Measurements from ENCODE around the gene HJV. TPM values are rescaled to one million over a fixed set of nuclear protein-coding genes. Genes with fewer than 3 reads are reported as not detected.
A peak's percentile ranks its signal among the peaks of the same experiment; 100 is the strongest.

The HJV gene
- total and polyA plus RNA-seq, 2 of the 8 experiments (the other 6 are each of a cell fraction or from before 2014, with no cell fraction given), result 0.32 to 0.70 TPM

GRCh38 chr1:146012703-146013558 lies 8.6 kb downstream of the HJV start:
- FAIRE-seq (no peak), DNase-seq (ENCODE audit: low read depth in 1 of 2, low spot score in 2 of 2) (no peak)
- no peak overlapping the region for H2BK20ac ChIP-seq (ENCODE audit: low read length)
- H3K9me3 ChIP-seq (ENCODE audit: insufficient read depth in 2 of 2, low read depth in 1 of 2, low read length in 1 of 2), result no peaks in the 10 kb centered on the region
- H4K20me1 ChIP-seq (replicated peaks in 1 of 2; ENCODE audit: control insufficient read depth in 1 of 2, insufficient read depth in 2 of 2, low read length in 2 of 2), result no peaks in the 10 kb centered on the region
- H4K5ac ChIP-seq (ENCODE audit: insufficient read length, low read depth, low read length), result no peak overlapping the region
- H4K91ac ChIP-seq (replicated peaks; ENCODE audit: insufficient read length, low read length), result no peak overlapping the region
- no peaks in the 10 kb centered on the region; the same call in 1 of the 2 replicates for H3K23me2 ChIP-seq (ENCODE audit: low read depth, low read length)
- H3K79me2 ChIP-seq (ENCODE audit: control insufficient read depth in 1 of 2, insufficient read depth in 2 of 2, low read length in 2 of 2), result no peaks in the 10 kb centered on the region
- no peak overlapping the region for H3K9ac ChIP-seq (replicated peaks in 1 of 4; ENCODE audit: extremely low read depth in 1 of 4, low read depth in 3 of 4, low read length in 3 of 4)
- H3K56ac ChIP-seq (replicated peaks; ENCODE audit: insufficient read length, low read depth, low read length), result no peak overlapping the region
- no peaks in the 10 kb centered on the region for H3K79me1 ChIP-seq (ENCODE audit: low read depth, low read length)
- no peak overlapping the region for H2AFZ ChIP-seq (ENCODE audit: low read length)
- H3K23ac ChIP-seq (ENCODE audit: insufficient read length), result no peak overlapping the region
- H2BK15ac ChIP-seq (ENCODE audit: low read length), result no peak overlapping the region
- ChIA-PET CTCF (ENCODE audit: partially characterized antibody) (interaction anchor here (0.6 to 7.3 kb wide), 12 partner anchors 15 to 167 kb away, joined by 3 to 152 read pairs (median 6); partner anchors contain the start of genes ITGA10, NUDT17 and PIAS3), POLR2A (ENCODE audit: partially characterized antibody) (interaction anchor here (1.0 to 1.6 kb wide), 3 partner anchors 16 to 39 kb away, joined by 3 to 7 read pairs (median 5); no protein-coding TSS in a partner anchor)
- H3K4me3 ChIP-seq (ENCODE audit: extremely low read depth in 1 of 4, insufficient read depth in 2 of 4, low read depth in 3 of 4, low read length in 4 of 4), result no peak overlapping the region
- H2BK5ac ChIP-seq (ENCODE audit: low read depth, low read length), result no peak overlapping the region
- TF ChIP-seq CTCF (IDR thresholded peaks at IDR 0.05; ENCODE audit: control extremely low read depth in 1 of 3, insufficient read depth in 1 of 3, low read depth in 1 of 3, low read length in 3 of 3) (peak in 2 of 3 experiments; percentile 65 to 72; a peak in 3 of 4 replicates), KDM4A (IDR thresholded peaks at IDR 0.05; ENCODE audit: low read depth, low read length, severe bottlenecking) (no peak), JUND (IDR thresholded peaks at IDR 0.05; ENCODE audit: low read length) (peak; percentile 37; the same call in 1 of the 2 replicates), RAD21 (IDR thresholded peaks at IDR 0.05 in 1 of 2, conservative IDR thresholded peaks at IDR 0.05 in 1 of 2; ENCODE audit: low read depth in 2 of 2, low read length in 2 of 2) (peak; percentile 87 to 91)
- 61% methylated on average over 4 of the region's 4 CpGs; no CpG with 5 or more reads in 1 of the 2 experiments for WGBS, 2 experiments (ENCODE audit: extremely low coverage in 1 of 2, insufficient coverage in 1 of 2, insufficient read length in 1 of 2, insufficient replicate concordance in 2 of 2, low coverage in 1 of 2, low lambda C conversion rate in 2 of 2, missing lambda C conversion rate in 1 of 2)
- peaks cover 0 to under 1% (median 0%) of the 10 kb centered on the region in 4 experiments; a peak in 1 of 7 replicates for H3K27me3 ChIP-seq (replicated peaks in 1 of 4; ENCODE audit: control insufficient read depth in 3 of 4, extremely low read depth in 1 of 4, insufficient read depth in 3 of 4, low read length in 3 of 4)
- H3K27ac ChIP-seq (ENCODE audit: low read depth, low read length), result no peak overlapping the region
- H4K8ac ChIP-seq (ENCODE audit: extremely low read depth, insufficient read depth, low read length), result no peak overlapping the region
- no peak overlapping the region for H3K18ac ChIP-seq (ENCODE audit: extremely low read depth, low read length)
- H3K4me1 ChIP-seq (replicated peaks in 1 of 4; ENCODE audit: control insufficient read depth in 3 of 4, insufficient read depth in 4 of 4, low read length in 3 of 4), result no peaks in the 10 kb centered on the region; a peak in 1 of 7 replicates
- H3K4me2 ChIP-seq (ENCODE audit: insufficient read depth in 1 of 2, low read depth in 2 of 2, low read length in 2 of 2), result no peak overlapping the region
- H2AK5ac ChIP-seq (ENCODE audit: low read depth, low read length), result no peak overlapping the region
- no peak overlapping the region for H2BK12ac ChIP-seq (ENCODE audit: low read depth, low read length)
- no peaks in the 10 kb centered on the region for H3K36me3 ChIP-seq (ENCODE audit: control insufficient read depth in 2 of 4, insufficient read depth in 4 of 4, low read length in 3 of 4)
- no peak overlapping the region for H2BK120ac ChIP-seq (replicated peaks; ENCODE audit: low read depth, low read length)
- no peak overlapping the region for H3K4ac ChIP-seq (replicated peaks; ENCODE audit: insufficient read length, low read depth, low read length)
- no peak overlapping the region for H3K14ac ChIP-seq (ENCODE audit: insufficient read length)
